ENCODE results near the gene EDC3. TPM values are rescaled to one million over a fixed set of nuclear protein-coding genes. Genes with fewer than 3 reads are reported as not detected.

Gene EDC3
- total RNA-seq, 2 experiments from 2014 or later: 41.8 to 47.7 TPM

DNA sequence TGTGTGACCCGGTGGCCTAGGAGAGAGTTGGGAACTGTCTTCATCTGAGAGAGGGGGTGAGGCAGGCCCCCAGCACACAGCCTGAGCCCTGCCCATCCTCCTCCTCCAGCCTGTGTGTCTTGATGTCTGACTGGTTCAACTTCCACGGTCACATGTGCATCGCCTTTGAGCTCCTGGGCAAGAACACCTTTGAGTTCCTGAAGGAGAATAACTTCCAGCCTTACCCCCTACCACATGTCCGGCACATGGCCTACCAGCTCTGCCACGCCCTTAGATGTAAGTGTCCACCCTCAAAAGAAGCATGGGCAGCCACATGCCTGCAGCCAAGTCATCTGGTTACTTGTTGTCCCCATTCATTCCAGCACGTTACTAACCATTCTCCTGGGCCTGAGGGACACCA lies 70.1 kb downstream of the EDC3 start:
- Mint-ChIP-seq H3K27ac (no peak overlapping the region), H3K9me3 (ENCODE audit: low read depth) (no peaks in the 10 kb centered on the region), H3K4me3 (no peak overlapping the region), H3K36me3 (peaks cover 59% of the 10 kb centered on the region), H3K4me1 (peaks cover 26% of the 10 kb centered on the region), H3K27me3 (no peaks in the 10 kb centered on the region)
- DNase-seq (no peak), ATAC-seq (no peak)
- CTCF ChIA-PET: interaction anchor here (1.1 to 13.1 kb wide), 5 partner anchors 8 to 244 kb away, joined by 3 to 172 read pairs (median 3); no protein-coding TSS in a partner anchor

GRCh38 chr15:74624020-74624602 lies 71.7 kb downstream of the EDC3 start:
- ATAC-seq (no peak), DNase-seq (no peak)
- H3K4me1 Mint-ChIP-seq: peaks cover 36% of the 10 kb centered on the region
- H3K9me3 Mint-ChIP-seq (ENCODE audit: low read depth): no peaks in the 10 kb centered on the region
- no peak overlapping the region for H3K4me3 Mint-ChIP-seq
- CTCF ChIA-PET: interaction anchor here (0.9 to 13.1 kb wide), 8 partner anchors 10 to 282 kb away, joined by 3 to 172 read pairs (median 4); partner anchors contain the start of gene FAM219B
- H3K27me3 Mint-ChIP-seq: no peaks in the 10 kb centered on the region
- peaks cover 68% of the 10 kb centered on the region for H3K36me3 Mint-ChIP-seq
- H3K27ac Mint-ChIP-seq: no peak overlapping the region

GRCh38 chr15:74622758-74623157 lies 73.1 kb downstream of the EDC3 start:
- Mint-ChIP-seq H3K4me1 (peaks cover 47% of the 10 kb centered on the region), H3K36me3 (peaks cover 56% of the 10 kb centered on the region), H3K27ac (no peak overlapping the region)

GRCh38 chr15:74621936-74622335 lies 73.9 kb downstream of the EDC3 start:
- H3K4me3 Mint-ChIP-seq: no peak overlapping the region
- no peaks in the 10 kb centered on the region for H3K9me3 Mint-ChIP-seq (ENCODE audit: low read depth)
- DNase-seq (no peak), ATAC-seq (no peak)
- CTCF ChIA-PET: interaction anchor here (0.7 to 13.1 kb wide), 10 partner anchors 8 to 249 kb away, joined by 3 to 172 read pairs (median 6); no protein-coding TSS in a partner anchor
- H3K27ac Mint-ChIP-seq: no peak overlapping the region
- no peaks in the 10 kb centered on the region for H3K27me3 Mint-ChIP-seq
- peaks cover 49% of the 10 kb centered on the region for H3K4me1 Mint-ChIP-seq
- peaks cover 57% of the 10 kb centered on the region for H3K36me3 Mint-ChIP-seq

More at GRCh38 chr15:74622758-74623157, 73.1 kb downstream of the EDC3 start:
- no peak for DNase-seq
- ATAC-seq: no peak
- H3K4me3 Mint-ChIP-seq: no peak overlapping the region
- CTCF ChIA-PET: interaction anchor here (0.7 to 13.1 kb wide), 7 partner anchors 9 to 250 kb away, joined by 3 to 172 read pairs (median 12); no protein-coding TSS in a partner anchor
- H3K27me3 Mint-ChIP-seq: no peaks in the 10 kb centered on the region
- H3K9me3 Mint-ChIP-seq (ENCODE audit: low read depth): no peaks in the 10 kb centered on the region

DNA sequence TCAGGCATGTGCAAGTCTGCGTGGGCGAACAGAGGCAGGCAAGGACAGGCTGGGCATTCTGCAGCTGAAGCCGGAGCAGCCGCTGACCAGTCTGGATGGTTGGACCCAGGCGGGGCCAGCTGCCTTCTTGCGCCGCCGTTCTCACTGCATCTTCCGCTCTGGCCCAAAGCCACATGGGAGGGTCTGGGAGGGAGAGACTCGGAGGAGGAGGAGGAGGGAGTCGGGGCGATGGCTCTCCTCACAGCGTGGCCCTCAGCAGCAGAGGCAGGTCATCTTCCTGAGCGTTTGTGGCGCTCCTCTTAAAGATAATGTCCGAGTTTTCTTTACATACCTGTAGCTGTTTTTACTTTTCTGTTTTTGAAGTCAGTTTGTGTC lies 74.3 kb downstream of the EDC3 start:
- Mint-ChIP-seq H3K27ac (no peak overlapping the region), H3K9me3 (ENCODE audit: low read depth) (no peaks in the 10 kb centered on the region), H3K36me3 (peaks cover 61% of the 10 kb centered on the region), H3K27me3 (no peaks in the 10 kb centered on the region), H3K4me3 (no peak overlapping the region), H3K4me1 (peaks cover 49% of the 10 kb centered on the region)
- no peak for ATAC-seq
- CTCF ChIA-PET: interaction anchor here (0.6 to 13.1 kb wide), 18 partner anchors 12 to 252 kb away, joined by 3 to 172 read pairs (median 4); no protein-coding TSS in a partner anchor
- DNase-seq: no peak

GRCh38 chr15:74620636-74621545 lies 74.9 kb downstream of the EDC3 start:
- CTCF ChIA-PET: interaction anchor here (0.6 to 13.1 kb wide), 18 partner anchors 13 to 251 kb away, joined by 3 to 172 read pairs (median 4); no protein-coding TSS in a partner anchor
- Mint-ChIP-seq H3K4me3 (no peak overlapping the region), H3K36me3 (peaks cover 65% of the 10 kb centered on the region), H3K4me1 (peaks cover 45% of the 10 kb centered on the region), H3K27ac (no peak overlapping the region), H3K9me3 (ENCODE audit: low read depth) (no peaks in the 10 kb centered on the region), H3K27me3 (no peaks in the 10 kb centered on the region)
- ATAC-seq (peak; percentile 83), DNase-seq (peak; percentile 87)

GRCh38 chr15:74619916-74620635 lies 75.7 kb downstream of the EDC3 start:
- Mint-ChIP-seq H3K4me3 (no peak overlapping the region), H3K9me3 (ENCODE audit: low read depth) (no peaks in the 10 kb centered on the region), H3K36me3 (peaks cover 61% of the 10 kb centered on the region), H3K4me1 (peaks cover 41% of the 10 kb centered on the region), H3K27me3 (no peaks in the 10 kb centered on the region), H3K27ac (no peak overlapping the region)
- ATAC-seq (no peak), DNase-seq (no peak)
- CTCF ChIA-PET: interaction anchor here (1.8 to 13.1 kb wide), 2 partner anchors 14 to 21 kb away, joined by 8 to 172 read pairs; no protein-coding TSS in a partner anchor

- Mint-ChIP-seq H3K4me1 (peaks cover 43% of the 10 kb centered on the region), H3K9me3 (ENCODE audit: low read depth) (no peaks in the 10 kb centered on the region), H3K4me3 (no peak overlapping the region), H3K27me3 (no peaks in the 10 kb centered on the region), H3K36me3 (peaks cover 53% of the 10 kb centered on the region), H3K27ac (peak overlapping the region; percentile 45)
- ATAC-seq (no peak), DNase-seq (no peak)
- CTCF ChIA-PET: interaction anchor here (0.6 to 13.1 kb wide), 6 partner anchors 8 to 423 kb away, joined by 3 to 172 read pairs (median 3); no protein-coding TSS in a partner anchor
These were observed 76.8 kb downstream of the EDC3 start for GRCh38 chr15:74618841-74619596.

DNA sequence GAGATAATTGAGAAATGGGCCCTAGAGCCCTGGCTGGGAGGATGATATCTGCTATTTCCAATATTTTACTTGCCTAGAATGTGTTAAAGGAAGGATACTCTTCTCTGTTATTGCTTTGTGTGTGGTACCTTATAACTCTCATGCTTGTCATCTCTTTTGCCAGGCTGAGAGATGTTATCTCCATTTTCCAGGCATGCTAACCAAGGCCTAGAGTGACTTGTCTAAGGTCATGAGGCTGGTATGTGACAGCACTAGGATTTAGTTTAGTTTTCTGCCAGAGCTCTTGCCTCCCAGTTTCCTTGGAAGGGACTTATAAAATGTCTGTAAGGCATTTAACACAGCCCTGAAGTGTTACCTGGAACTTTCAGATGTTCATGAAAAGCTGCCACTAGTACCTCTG lies 78.8 kb downstream of the EDC3 start:
- Mint-ChIP-seq H3K4me1 (peaks cover 43% of the 10 kb centered on the region), H3K9me3 (ENCODE audit: low read depth) (no peaks in the 10 kb centered on the region)
- CTCF ChIA-PET: interaction anchor here (0.6 to 13.1 kb wide), 14 partner anchors 8 to 333 kb away, joined by 3 to 172 read pairs (median 4); partner anchors contain the start of gene UBL7

GRCh38 chr15:74616366-74616939 lies 79.4 kb downstream of the EDC3 start:
- peak; percentile 79 for DNase-seq
- Mint-ChIP-seq H3K27me3 (no peaks in the 10 kb centered on the region), H3K36me3 (peaks cover 33% of the 10 kb centered on the region), H3K4me1 (peaks cover 43% of the 10 kb centered on the region), H3K9me3 (ENCODE audit: low read depth) (no peaks in the 10 kb centered on the region), H3K4me3 (peak overlapping the region; percentile 92), H3K27ac (peak overlapping the region; percentile 97)
- CTCF ChIA-PET: interaction anchor here (0.6 to 13.1 kb wide), 12 partner anchors 8 to 334 kb away, joined by 3 to 172 read pairs (median 4); partner anchors contain the start of genes ARID3B and UBL7
- ATAC-seq: no peak

More for the DNA sequence above, 78.8 kb downstream of the EDC3 start:
- peak overlapping the region; percentile 92 for H3K4me3 Mint-ChIP-seq
- H3K27me3 Mint-ChIP-seq: no peaks in the 10 kb centered on the region
- H3K27ac Mint-ChIP-seq: peak overlapping the region; percentile 97
- no peak for DNase-seq
- peaks cover 38% of the 10 kb centered on the region for H3K36me3 Mint-ChIP-seq
- ATAC-seq: no peak

DNA sequence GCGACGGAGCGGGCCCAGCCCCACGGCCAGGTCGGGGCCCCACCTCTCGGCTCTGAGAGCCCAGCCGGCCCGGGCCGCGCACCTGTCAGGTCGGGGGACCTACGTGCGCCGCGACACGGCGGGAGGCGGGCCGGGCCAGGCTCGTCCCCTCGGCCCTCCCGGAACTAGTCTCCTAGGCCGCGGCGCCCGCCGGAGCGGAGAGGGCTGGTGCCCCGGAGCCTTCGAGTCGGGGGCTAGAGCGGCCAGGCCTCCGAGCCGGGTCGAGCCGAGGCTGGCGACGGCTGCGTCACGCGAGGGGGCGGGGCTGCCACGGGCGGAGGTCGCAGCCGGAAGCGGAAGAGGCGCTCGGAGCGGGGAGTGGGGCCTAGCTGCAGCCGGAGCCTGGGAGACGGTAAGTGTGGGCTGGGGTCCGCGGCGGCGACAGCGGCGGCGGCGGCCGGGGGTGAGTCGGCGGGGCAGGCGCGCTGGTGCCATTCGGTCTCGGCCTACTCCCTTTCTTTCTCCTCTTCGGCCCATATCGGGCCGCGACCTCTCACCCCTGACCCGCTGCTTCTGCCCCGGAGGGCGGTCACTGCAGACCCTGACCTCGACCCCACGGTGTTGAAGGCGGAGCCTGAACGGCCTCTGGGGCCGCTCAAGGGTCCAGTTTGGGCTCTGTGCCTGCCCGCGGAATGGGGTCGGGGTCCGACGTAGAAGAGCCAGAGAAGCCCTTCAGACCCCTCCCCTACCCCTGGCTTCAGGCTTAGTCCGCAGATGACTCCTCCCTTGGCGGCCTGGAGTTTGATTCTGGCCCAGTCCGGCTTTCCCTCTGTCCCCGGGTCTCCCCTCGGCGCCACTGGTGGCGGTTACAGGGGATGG lies 80.1 kb downstream of the EDC3 start, which contains the start of gene CLK3:
TSS of gene CLK3 (plus strand) at position 329 of the 858 bp plus-strand sequence. CDS start 3,361 bp downstream, outside the sequence.
- CTCF ChIA-PET: interaction anchor here (1.1 to 13.1 kb wide), 12 partner anchors 18 to 334 kb away, joined by 3 to 172 read pairs (median 4); partner anchors contain the start of genes ARID3B and UBL7
- peak; percentile 85 for ATAC-seq
- DNase-seq: peak; percentile 97
- Mint-ChIP-seq H3K9me3 (ENCODE audit: low read depth) (no peaks in the 10 kb centered on the region), H3K27me3 (no peaks in the 10 kb centered on the region), H3K27ac (peak within 1 kb of the TSS; percentile 97), H3K4me3 (peak within 1 kb of the TSS; percentile 92), H3K36me3 (peaks cover 28% of the 10 kb centered on the region), H3K4me1 (peaks cover 38% of the 10 kb centered on the region)

All from activated CD8-positive, alpha-beta memory T cell treated with anti-CD3 and anti-CD28 coated beads, Interleukin-2, amount 10 ng/mL, durations not matched to agents 7 days and 5 days (primary cell).